Ecto neural progenitor cell (in vitro differentiated cells): Measurements from ENCODE around the gene ZBP1.

Experiments
- DNase-seq: peaks from one replicate; pipeline ENCODE4 v3.0.0-alpha.2; 2018; ENCODE audit warnings: low spot score

The ZBP1 gene

DNA sequence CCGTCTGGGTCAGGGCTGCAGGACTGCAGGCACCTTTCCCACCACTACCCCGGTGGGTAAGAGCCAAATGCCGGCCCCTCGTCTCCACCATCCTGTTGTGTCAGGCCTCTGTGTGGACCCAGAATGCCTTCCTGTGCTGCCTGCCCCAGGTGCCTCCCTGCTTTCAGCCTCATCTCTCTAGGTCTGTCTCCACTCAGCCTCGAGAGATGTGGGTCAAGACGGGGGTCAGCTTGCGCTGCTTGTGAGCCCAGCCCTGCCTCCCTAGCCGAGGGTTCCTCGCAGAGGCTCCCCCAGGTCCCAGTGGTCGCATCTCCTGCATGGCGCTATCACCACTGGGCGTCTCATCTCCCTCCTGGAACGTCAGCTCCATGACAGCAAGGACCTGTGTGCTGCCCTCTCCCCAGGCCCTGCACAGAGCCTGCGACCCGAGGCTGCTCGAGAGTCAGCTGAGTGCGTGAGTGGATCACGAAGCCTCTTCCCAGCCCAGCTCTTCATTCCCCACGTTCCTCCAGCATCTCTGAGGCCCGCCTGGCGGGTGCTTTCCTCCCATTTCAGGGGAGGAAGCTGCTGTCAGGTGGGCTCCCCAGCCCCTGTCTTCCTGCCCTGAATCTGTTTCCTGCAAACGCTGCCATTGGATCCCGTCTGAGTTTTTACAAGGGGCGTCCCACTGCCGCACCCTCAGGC, 38.7 kb upstream of the ZBP1 start:
- DNase-seq = peak; percentile 37

- DNase-seq = no peak
Measured at GRCh38 chr20:57658447-57658832, 38.2 kb upstream of the ZBP1 start.

DNA sequence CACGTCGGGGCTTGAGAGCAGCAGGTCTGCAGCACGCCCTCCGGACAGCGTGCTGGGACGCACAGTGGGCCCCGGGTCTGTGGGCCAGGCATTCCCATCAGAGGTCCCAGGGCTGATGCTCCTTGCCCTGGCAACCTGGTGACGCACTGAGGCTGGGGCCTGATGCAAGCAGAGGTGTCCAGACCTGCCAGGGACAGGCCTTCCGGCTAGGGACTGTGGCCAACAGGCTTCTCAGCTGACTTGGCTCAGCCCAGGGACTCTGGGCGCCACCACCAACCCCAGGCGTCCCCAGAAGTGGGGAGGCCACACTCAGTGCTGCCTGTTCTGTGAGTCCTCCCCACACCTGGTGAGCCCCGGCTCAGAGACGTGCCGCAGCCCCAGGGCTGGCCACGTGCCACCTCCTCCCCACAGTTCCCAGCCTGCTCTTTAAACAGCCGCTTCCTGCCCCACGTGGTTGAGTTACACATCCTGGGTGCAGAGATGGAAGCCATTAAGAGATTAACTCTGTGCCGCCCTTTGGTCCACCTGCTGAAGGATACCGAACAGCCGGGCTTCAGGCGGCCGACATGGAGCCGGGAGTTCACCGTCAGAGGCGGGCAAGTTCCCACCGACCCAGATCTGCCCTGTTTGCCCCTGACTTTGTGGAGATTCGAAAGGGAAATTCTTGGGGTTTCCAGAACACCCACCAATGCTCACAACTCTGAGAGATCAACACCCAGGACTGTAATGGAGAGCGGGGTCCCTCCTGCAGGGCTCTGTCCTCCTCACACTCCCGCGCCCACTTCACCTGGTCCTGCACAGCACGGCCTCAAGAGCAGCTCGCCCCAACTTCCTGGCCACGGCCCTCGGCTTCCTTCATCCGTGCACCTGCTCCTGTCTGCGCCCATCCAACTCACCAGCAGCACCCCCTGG, 37.6 kb upstream of the ZBP1 start:
- peak; percentile 39 for DNase-seq

DNA sequence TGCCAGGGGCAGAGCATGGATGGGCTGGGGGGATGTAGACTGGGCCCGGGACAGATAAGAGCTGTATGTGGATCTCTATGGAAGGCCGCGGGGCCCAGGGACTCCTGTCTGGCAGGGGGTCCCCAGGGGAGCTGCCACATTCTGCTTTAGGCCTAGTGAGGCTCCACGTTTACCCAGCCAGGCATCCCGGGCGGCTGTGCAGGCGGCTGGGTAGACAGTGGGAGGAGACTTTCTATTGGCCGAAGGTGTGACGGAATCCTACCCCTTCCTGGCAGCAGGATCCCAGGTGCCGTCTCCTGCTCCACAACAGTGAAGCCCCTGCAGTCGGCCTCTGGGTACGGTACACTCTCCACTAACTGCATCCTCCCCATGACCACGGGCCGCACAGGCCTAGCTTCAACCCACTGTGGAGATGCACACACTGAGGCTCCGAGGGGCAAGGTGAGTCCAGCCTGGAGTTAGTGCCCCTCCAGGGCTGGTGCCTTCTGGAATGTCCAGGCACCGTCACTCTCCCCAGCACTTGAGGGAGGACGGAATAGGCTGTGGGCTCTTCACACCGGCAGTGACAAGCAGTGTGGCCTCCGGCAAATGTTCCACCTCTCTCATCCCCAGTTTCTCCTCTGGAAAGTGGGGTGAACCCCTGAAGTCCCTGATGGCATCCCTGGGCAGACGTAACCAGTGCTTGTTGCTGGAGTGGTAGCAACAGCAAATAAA, 36.8 kb upstream of the ZBP1 start:
- peak; percentile 41 for DNase-seq

GRCh38 chr20:57656252-57656820, 36.1 kb upstream of the ZBP1 start:
- DNase-seq = peak; percentile 34

- peak; percentile 31 for DNase-seq
Measured at GRCh38 chr20:57655809-57656155, 35.6 kb upstream of the ZBP1 start.

DNA sequence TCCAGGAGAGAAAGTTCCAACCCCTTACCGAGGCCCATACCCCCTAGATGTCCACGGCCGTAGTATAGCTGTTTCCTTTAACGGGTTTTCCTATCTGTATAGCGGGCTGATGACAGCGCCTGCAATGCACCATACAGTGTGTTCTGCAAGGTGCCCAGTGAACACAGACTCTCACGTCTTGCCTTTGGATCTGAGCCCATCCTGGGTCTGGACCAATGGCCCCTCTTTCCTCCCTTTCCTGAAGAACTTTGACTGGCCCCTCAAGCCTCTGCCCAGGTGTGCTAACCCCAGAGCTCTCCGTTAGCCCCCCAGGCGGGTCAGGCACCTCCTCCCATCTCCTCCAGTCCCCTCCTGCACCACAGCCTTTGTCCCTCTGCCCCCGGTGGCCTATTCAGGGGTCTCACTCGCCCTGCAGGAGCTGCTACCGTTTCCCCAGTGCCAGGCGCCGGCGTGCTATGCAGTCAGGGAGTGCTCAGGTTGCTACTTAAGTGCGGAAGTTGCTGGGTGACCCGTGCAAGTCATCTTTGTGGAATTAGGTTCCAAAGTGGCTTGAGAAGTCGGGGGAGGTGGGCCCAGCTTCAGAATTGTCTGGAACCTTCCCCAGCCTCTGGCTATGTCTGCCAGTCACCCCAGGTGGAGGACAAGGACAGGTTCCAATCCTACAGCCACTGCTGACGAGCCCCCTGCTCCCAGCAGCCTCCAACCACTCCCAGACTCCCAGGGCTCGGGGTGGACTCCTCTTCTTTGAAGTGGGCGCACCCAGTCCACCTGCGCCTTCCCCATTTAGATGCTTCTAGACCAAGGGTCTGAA, 35.0 kb upstream of the ZBP1 start:
- peak; percentile 48 for DNase-seq

- peak; percentile 63 for DNase-seq
Measured at GRCh38 chr20:57654363-57654997, 34.3 kb upstream of the ZBP1 start.

DNA sequence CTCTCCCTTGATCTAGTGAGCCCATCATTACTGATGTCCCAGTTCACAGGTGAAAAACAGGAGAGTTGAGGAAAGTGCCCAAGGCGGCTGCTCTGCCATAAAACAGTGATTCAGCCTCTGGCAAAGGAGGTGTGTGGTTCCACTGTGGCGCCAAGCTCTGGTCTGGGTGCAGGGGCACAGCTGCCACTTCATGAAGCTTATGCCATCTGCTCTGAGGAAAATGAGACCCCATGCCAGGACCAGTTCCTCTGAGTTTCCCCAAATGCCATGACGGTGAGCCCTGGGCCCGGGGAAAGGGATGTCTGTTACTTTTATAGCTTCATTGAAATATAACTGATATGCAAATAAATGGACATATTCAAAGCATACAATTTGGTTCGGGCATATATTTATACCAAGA, 33.7 kb upstream of the ZBP1 start:
- DNase-seq = no peak

DNA sequence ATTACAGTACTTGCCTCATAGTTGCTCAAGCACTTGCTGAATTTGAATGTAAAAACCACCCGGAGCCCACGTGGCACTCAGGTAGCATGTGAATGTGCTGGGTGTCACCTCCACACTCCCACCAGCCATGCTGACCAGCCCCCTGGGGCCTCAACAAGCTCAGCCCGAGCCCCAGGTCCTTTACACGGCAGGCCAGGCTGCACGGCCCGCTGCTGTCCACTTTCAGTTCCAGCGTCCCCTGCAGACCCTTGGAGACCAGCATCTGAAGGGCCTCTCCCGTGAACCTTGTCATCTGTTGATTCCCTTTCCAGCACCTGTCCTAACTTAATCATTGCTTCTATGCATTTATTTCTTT, 33.3 kb upstream of the ZBP1 start:
- no peak for DNase-seq

- peak; percentile 49 for DNase-seq
Measured at GRCh38 chr20:57652606-57653545, 32.6 kb upstream of the ZBP1 start.

- peak; percentile 33 for DNase-seq
Measured at GRCh38 chr20:57651881-57652605, 31.8 kb upstream of the ZBP1 start.

- no peak for DNase-seq
Measured at GRCh38 chr20:57650756-57651483, 30.7 kb upstream of the ZBP1 start.

- DNase-seq = no peak
Measured at GRCh38 chr20:57650266-57650665, 30.0 kb upstream of the ZBP1 start.

DNA sequence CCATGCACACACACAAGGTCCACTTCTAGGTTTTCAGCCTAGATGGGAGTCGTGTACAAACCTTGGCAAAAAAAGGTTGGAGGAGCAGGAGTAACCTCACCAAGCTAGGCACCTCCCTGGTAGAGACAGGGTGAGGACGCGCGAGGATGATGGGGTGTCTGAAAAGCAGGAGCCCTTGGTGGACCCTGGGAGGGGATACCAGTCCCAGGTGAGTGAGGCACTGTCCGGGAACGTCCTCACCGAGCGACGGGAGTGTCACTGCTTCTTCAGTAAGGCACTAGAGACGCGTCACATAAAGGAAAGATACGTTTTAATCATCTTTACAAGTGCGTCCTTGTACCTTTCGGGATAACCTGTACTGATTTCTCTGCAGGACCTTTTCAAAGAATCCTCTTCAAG, 29.4 kb upstream of the ZBP1 start:
- DNase-seq = no peak

DNA sequence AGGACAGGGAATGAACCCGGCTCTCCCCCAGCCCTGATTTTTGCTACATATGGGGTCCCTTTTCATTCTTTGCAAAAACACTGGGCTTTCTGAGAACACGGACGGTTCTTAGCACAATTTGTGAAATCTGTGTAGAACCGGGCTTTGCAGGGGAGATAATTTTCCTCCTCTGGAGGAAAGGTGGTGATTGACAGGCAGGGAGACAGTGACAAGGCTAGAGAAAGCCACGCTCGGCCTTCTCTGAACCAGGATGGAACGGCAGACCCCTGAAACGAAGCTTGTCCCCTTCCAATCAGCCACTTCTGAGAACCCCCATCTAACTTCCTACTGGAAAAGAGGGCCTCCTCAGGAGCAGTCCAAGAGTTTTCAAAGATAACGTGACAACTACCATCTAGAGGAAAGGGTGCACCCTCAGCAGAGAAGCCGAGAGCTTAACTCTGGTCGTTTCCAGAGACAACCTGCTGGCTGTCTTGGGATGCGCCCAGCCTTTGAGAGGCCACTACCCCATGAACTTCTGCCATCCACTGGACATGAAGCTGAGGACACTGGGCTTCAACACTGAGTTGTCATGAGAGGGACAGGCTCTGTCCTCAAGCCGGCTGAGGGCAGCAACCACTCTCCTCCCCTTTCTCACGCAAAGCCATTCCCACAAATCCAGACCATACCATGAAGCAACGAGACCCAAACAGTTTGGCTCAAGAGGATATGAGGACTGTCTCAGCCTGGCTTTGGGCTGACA, 28.8 kb upstream of the ZBP1 start:
- DNase-seq = no peak

- no peak for DNase-seq
Measured at GRCh38 chr20:57647933-57648785, 27.9 kb upstream of the ZBP1 start.
